Sigmoid colon (tissue), 7 donors: ENCODE data around the gene KLHL11. TPM values are rescaled to one million over a fixed set of nuclear protein-coding genes. Genes with fewer than 3 reads are reported as not detected.

Source experiments
- DNase-seq: peaks from one replicate; pipeline ENCODE4 v3.0.0-alpha.2; 2019
- H3K27ac ChIP-seq, 4 donors: fragments of 200-600 bp; sonication (generic); one replicate each; pipeline ENCODE4 v1.5.1; 2016 to 2019; ENCODE audit warnings: mild to moderate bottlenecking in 1 of 4
- H3K27me3 ChIP-seq, 3 donors: fragments of 200-600 bp; sonication (generic); one replicate each; pipeline ENCODE4 v1.5.1; 2019; ENCODE audit warnings: mild to moderate bottlenecking in 1 of 3
- H3K36me3 ChIP-seq, 4 donors: fragments of 200-600 bp; sonication (generic); one replicate each; pipeline ENCODE4 v1.5.1; 2016 to 2019
- H3K4me1 ChIP-seq, 4 donors: fragments of 200-600 bp; sonication (generic); one replicate each; pipeline ENCODE4 v1.5.1; 2017 to 2019
- H3K4me3 ChIP-seq, 4 donors: fragments of 200-600 bp; sonication (generic); one replicate each; pipeline ENCODE4 v1.5.1; 2017 to 2019; ENCODE audit warnings: mild to moderate bottlenecking in 2 of 4, moderate library complexity in 1 of 4
- H3K9me3 ChIP-seq, 4 donors: fragments of 200-600 bp in 3 of 4; sonication (generic) in 3 of 4; one replicate each; pipeline versions ENCODE4 v1.5.1 to v1.6.1; 2013 to 2019
- EP300 ChIP-seq, 4 donors: sonication (generic); formaldehyde crosslinking; IDR thresholded peaks; one replicate each; pipeline ENCODE4 v1.6.1; 2017; ENCODE audit warnings: antibody characterized with exemption in 4 of 4
- POLR2A ChIP-seq, 2 donors: fragments of 450-650 bp; IDR thresholded peaks; one replicate each; pipeline ENCODE4 v1.6.1; 2016; ENCODE audit warnings: antibody characterized with exemption in 2 of 2, mild to moderate bottlenecking in 2 of 2, moderate library complexity in 2 of 2
- POLR2AphosphoS5 ChIP-seq, 4 donors: sonication (generic); formaldehyde crosslinking; IDR thresholded peaks; one replicate each; pipeline ENCODE4 v1.6.1; 2017; ENCODE audit warnings: antibody characterized with exemption in 4 of 4
- WGBS, 2 donors: extraction: QIAGEN DNeasy Blood & Tissue Kit; methylation state at CpG; one replicate each; pipeline ENCODE4 v1.1.7; 2013; 5-methylcytosine and 5-hydroxymethylcytosine counted together
- intact Hi-C: fragments of 100-400 bp; cut with DNase I; formaldehyde crosslinking; loops from one replicate; pipeline ENCODE4 v1.15.1; 2023
- polyA plus RNA-seq, 3 donors: library from polyadenylated mRNA; stranded (reverse); fragments of 200-250 nt; gene quantifications; one replicate each; pipeline ENCODE4 v1.2.3, GENCODE V29; 2013
- total RNA-seq, 4 donors: library from RNA; depleted of rRNA; stranded (reverse); fragments of >200 nt; gene quantifications; one replicate each; pipeline ENCODE4 v1.1.0, GENCODE V29; 2016
- TF ChIP-seq, protein P1 (sequence below), 4 experiments: fragments of 450-650 bp in 3 of 4; fragments of 200-600 bp in 1 of 4; IDR thresholded peaks; one replicate each; pipeline ENCODE4 v1.5.1; 2016 to 2019; ENCODE audit warnings: antibody characterized with exemption in 4 of 4, mild to moderate bottlenecking in 3 of 4, moderate library complexity in 2 of 4
- donor health status: healthy with polysubstance abuse.
- donor health status: Bipolar disorder and iron deficiency.
- donor health status: healthy.

The KLHL11 gene
- total and polyA plus RNA-seq, 7 donors, result 0.46 to 21.6 (median 17.1) TPM; not detected in 1

DNA sequence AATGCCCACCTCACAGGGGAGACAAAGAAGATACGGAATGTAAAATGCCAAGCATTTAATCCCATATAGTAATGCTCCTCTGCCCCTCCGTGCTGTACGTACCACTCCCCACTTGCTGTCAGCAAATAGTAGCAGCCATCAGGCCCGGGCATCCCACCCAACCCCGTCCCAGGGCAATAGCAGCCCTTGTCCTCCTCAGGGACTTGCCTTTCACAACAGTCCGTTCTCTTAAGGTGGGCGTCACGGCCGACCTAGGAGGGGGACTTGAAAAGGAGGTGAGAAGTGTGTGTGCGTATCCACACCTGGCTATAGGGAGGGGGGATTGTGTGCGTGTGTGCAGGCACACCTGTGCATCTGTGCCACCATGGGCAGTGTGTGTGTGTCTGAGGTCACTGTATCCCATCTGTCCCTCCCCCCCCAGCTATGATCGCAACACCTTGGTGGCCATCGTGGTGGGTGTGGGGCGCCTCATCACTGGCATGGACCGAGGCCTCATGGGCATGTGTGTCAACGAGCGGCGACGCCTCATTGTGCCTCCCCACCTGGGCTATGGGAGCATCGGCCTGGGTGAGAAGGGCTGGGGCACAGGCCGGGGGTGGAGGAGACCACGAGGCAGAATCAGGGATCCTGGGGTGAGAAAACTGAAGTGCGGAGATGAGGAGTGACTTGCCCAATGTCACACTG lies 48.4 kb downstream of the KLHL11 start:
- Histone ChIP-seq H3K4me1 (peaks cover 0 to 27% (median 18%) of the 10 kb centered on the region in 4 donors), H3K27me3 (no peaks in the 10 kb centered on the region), H3K27ac (no peak overlapping the region), H3K36me3 (no peaks in the 10 kb centered on the region), H3K9me3 (no peaks in the 10 kb centered on the region), H3K4me3 (no peak overlapping the region)
- TF ChIP-seq POLR2AphosphoS5 (IDR thresholded peaks at IDR 0.05), result no peak
- DNase-seq, result no peak
- WGBS, 2 donors, result 93 to 95% methylated on average over 23 of the region's 23 CpGs
- intact Hi-C loops, result no loop called here

DNA sequence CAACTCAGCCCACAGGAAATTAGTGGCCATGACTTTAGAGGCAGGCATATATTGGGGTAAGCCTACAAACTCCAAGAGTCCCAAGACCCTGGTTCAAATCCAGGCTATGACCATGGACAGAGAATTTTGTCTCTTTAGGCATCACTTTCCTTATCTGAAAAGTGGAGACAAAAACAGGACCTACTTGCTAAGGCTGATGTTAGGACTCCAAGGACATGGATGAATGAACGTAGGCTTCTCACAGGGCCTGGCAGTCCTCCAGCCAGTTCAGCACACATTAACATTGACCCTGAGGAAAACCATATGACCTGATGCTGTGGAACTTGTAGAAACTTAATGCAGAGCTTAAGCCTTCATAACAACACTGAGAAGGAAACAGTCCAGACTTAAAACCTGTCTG lies 51.0 kb downstream of the KLHL11 start:
- no peaks in the 10 kb centered on the region for H3K27me3 ChIP-seq
- 64 to 68% methylated on average over 1 of the region's 1 CpG for WGBS, 2 donors
- no peak for DNase-seq
- no peaks in the 10 kb centered on the region for H3K36me3 ChIP-seq
- H3K27ac ChIP-seq, result peak overlapping the region; percentile 80 to 84 (median 80)
- peaks cover 0 to 48% (median 38%) of the 10 kb centered on the region in 4 donors for H3K4me1 ChIP-seq
- intact Hi-C loops, result loop anchor here (5.0 kb wide), 1 partner anchor 103 kb away; the partner anchor contains the start of gene ACLY
- H3K9me3 ChIP-seq, result no peaks in the 10 kb centered on the region
- TF ChIP-seq EP300 (IDR thresholded peaks at IDR 0.05) (no peak), POLR2AphosphoS5 (IDR thresholded peaks at IDR 0.05) (no peak), POLR2A (IDR thresholded peaks at IDR 0.05) (no peak)
- TF ChIP-seq, protein P1, sequence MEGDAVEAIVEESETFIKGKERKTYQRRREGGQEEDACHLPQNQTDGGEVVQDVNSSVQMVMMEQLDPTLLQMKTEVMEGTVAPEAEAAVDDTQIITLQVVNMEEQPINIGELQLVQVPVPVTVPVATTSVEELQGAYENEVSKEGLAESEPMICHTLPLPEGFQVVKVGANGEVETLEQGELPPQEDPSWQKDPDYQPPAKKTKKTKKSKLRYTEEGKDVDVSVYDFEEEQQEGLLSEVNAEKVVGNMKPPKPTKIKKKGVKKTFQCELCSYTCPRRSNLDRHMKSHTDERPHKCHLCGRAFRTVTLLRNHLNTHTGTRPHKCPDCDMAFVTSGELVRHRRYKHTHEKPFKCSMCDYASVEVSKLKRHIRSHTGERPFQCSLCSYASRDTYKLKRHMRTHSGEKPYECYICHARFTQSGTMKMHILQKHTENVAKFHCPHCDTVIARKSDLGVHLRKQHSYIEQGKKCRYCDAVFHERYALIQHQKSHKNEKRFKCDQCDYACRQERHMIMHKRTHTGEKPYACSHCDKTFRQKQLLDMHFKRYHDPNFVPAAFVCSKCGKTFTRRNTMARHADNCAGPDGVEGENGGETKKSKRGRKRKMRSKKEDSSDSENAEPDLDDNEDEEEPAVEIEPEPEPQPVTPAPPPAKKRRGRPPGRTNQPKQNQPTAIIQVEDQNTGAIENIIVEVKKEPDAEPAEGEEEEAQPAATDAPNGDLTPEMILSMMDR (IDR thresholded peaks at IDR 0.05), result no peak
- H3K4me3 ChIP-seq, result no peak overlapping the region

DNA sequence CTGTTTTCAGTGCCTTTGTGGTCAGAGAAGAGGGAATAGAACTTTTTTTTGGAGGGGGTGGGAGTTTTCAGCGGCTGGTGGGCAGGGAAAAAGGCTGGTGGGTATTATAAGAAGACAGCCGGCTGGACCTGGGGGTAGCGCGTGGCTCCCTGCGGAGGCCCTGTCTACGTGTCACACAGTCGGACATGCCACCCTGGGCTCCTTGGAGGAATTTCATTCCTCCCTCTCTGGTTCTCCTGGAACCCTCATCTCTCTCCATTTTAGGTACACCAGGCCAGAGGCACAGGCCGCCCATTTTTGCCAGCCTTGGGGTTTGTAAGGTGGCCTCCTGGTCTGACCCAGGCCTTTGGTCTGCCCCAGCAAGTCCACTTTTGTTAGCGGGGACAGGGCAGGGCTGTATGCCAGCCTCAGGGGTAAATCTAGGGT lies 51.5 kb downstream of the KLHL11 start:
- peaks cover 0 to 48% (median 38%) of the 10 kb centered on the region in 4 donors for H3K4me1 ChIP-seq
- H3K27ac ChIP-seq, result peak overlapping the region; percentile 80 to 84 (median 80)
- H3K27me3 ChIP-seq, result no peaks in the 10 kb centered on the region
- H3K36me3 ChIP-seq, result no peaks in the 10 kb centered on the region
- no peaks in the 10 kb centered on the region for H3K9me3 ChIP-seq
- intact Hi-C loops, result loop anchor here (2.0 to 5.0 kb wide), 3 partner anchors 21 to 104 kb away; partner anchors contain the start of genes ACLY and KLHL11
- DNase-seq, result no peak
- peak overlapping the region in 3 of 4 donors; percentile 59 to 88 (median 88) for H3K4me3 ChIP-seq
- 78 to 88% methylated on average over 9 of the region's 9 CpGs for WGBS, 2 donors
- TF ChIP-seq, protein P1 (IDR thresholded peaks at IDR 0.05), result no peak
- TF ChIP-seq POLR2AphosphoS5 (IDR thresholded peaks at IDR 0.05), result no peak
- TF ChIP-seq POLR2A (IDR thresholded peaks at IDR 0.05), result no peak
- TF ChIP-seq EP300 (IDR thresholded peaks at IDR 0.05), result no peak

DNA sequence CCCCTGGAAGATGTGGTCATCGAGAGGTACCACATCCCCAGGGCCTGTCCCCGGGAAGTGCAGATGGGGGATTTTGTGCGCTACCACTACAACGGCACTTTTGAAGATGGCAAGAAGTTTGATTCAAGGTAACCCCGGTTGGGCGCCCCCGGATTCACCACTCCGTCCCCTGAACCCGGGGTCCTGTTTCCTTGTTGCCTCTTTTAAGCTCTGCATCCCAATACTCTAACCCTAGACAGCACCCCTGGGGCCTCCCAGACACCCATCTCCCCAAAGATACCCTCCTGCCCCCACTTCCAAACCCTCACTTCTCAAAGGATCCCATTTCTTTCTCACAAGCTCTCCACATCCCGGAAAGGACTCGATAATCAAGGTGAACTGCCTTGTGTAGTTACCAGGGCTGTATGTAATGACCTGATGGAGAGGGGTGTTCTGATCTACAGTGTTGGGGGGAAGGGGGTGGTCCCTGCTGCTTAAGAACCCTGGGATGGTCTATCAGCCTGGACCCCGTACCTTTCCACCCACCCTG lies 52.0 kb downstream of the KLHL11 start:
- no peak for DNase-seq
- TF ChIP-seq, protein P1 (IDR thresholded peaks at IDR 0.05), result no peak
- TF ChIP-seq EP300 (IDR thresholded peaks at IDR 0.05) (no peak), POLR2AphosphoS5 (IDR thresholded peaks at IDR 0.05) (no peak), POLR2A (IDR thresholded peaks at IDR 0.05) (no peak)
- H3K36me3 ChIP-seq, result no peaks in the 10 kb centered on the region
- peak overlapping the region; percentile 51 to 88 (median 74) for H3K4me3 ChIP-seq
- intact Hi-C loops, result loop anchor here (2.0 to 5.0 kb wide), 3 partner anchors 22 to 104 kb away; partner anchors contain the start of genes ACLY and KLHL11
- WGBS, 2 donors, result 49 to 62% methylated on average over 12 of the region's 12 CpGs
- H3K4me1 ChIP-seq, result peaks cover 0 to 48% (median 38%) of the 10 kb centered on the region in 4 donors
- H3K9me3 ChIP-seq, result no peaks in the 10 kb centered on the region
- no peaks in the 10 kb centered on the region for H3K27me3 ChIP-seq
- peak overlapping the region; percentile 80 to 84 (median 80) for H3K27ac ChIP-seq
